GF-D8 (cell line): Measurements from ENCODE around the gene SLC16A4.

ENCODE experiments used
- DNase-seq: peaks from one replicate; lab custom pipeline; 2025; lab: John Stamatoyannopoulos, UW

The SLC16A4 gene

GRCh38 chr1:110356379-110356778, 34.4 kb downstream of the SLC16A4 start:
- no peak for DNase-seq

- no peak for DNase-seq
These were observed 35.5 kb downstream of the SLC16A4 start for GRCh38 chr1:110355321-110355720.

GRCh38 chr1:110350360-110350759, 40.5 kb downstream of the SLC16A4 start:
- DNase-seq = no peak

GRCh38 chr1:110348771-110349170, 42.1 kb downstream of the SLC16A4 start:
- no peak for DNase-seq

- DNase-seq = no peak
These were observed 42.8 kb downstream of the SLC16A4 start for GRCh38 chr1:110348050-110348449.

GRCh38 chr1:110347182-110347893, 43.5 kb downstream of the SLC16A4 start:
- DNase-seq = no peak

GRCh38 chr1:110346690-110347089, 44.1 kb downstream of the SLC16A4 start:
- no peak for DNase-seq

- no peak for DNase-seq
These were observed 45.3 kb downstream of the SLC16A4 start for GRCh38 chr1:110345480-110345879.

- DNase-seq = no peak
These were observed 46.7 kb downstream of the SLC16A4 start for GRCh38 chr1:110344152-110344551.

GRCh38 chr1:110343249-110343648, 47.6 kb downstream of the SLC16A4 start:
- no peak for DNase-seq

- no peak for DNase-seq
These were observed 48.9 kb downstream of the SLC16A4 start for GRCh38 chr1:110341872-110342331.

GRCh38 chr1:110341146-110341871, 49.5 kb downstream of the SLC16A4 start:
- no peak for DNase-seq

- DNase-seq = no peak
These were observed 50.7 kb downstream of the SLC16A4 start for GRCh38 chr1:110340207-110340468.

GRCh38 chr1:110339407-110340206, 51.2 kb downstream of the SLC16A4 start:
- DNase-seq = no peak

GRCh38 chr1:110338886-110339406, 51.9 kb downstream of the SLC16A4 start, which contains the start of gene RBM15:
TSS of gene RBM15 (plus strand) at chr1:110339377. CDS start at chr1:110339406, 29 bp downstream.
- DNase-seq = peak; percentile 100

GRCh38 chr1:110338309-110338885, 52.4 kb downstream of the SLC16A4 start:
- DNase-seq = peak; percentile 88

- no peak for DNase-seq
These were observed 53.0 kb downstream of the SLC16A4 start for GRCh38 chr1:110337704-110338308.

GRCh38 chr1:110336300-110337039, 54.4 kb downstream of the SLC16A4 start:
- DNase-seq = no peak

- no peak for DNase-seq
These were observed 55.6 kb downstream of the SLC16A4 start for GRCh38 chr1:110335265-110335664.

- no peak for DNase-seq
These were observed 62.1 kb downstream of the SLC16A4 start for GRCh38 chr1:110328700-110329099.

GRCh38 chr1:110328274-110328673, 62.6 kb downstream of the SLC16A4 start:
- DNase-seq = no peak
